Uterus (tissue), 2 donors: ENCODE measurements around the gene TXNRD2.

ENCODE experiments used
- CTCF ChIP-seq, 4 experiments: fragments of 200-600 bp in 2 of 4; fragments of 450-650 bp in 2 of 4; sonication (generic) in 2 of 4; IDR thresholded peaks; one replicate each; pipeline ENCODE4 v1.5.1; 2016 to 2019; ENCODE audit warnings: antibody characterized with exemption in 4 of 4, mild to moderate bottlenecking in 2 of 4, moderate library complexity in 1 of 4
- POLR2A ChIP-seq, 2 donors: fragments of 450-650 bp; IDR thresholded peaks; one replicate each; pipeline ENCODE4 v1.6.1; 2016; ENCODE audit warnings: antibody characterized with exemption in 2 of 2, mild to moderate bottlenecking in 1 of 2, moderate library complexity in 1 of 2

DNA sequence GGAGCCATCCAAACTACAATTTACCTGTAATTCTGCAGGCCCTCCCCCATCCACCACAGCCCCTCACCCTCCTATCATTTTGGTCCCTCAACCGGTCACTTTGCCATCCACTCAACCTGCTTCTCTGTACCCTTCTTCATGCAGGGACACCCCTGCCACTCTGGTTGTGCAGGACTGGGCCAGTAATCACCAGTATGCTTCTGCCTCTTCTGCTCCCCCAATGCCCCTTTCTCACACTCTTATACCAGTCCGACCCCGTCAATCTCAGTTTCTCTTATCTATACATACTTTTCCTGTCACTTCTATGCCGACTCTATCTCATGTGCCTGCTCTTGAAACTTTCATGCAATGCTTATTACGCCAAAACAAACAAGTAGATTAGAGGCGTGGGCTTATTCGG lies 5.1 kb downstream of the TXNRD2 start:
- TF ChIP-seq CTCF (IDR thresholded peaks at IDR 0.05) (no peak), POLR2A (IDR thresholded peaks at IDR 0.05) (no peak)
